Stimulated activated CD4-positive, alpha-beta T cell treated with anti-CD3 and anti-CD28 coated beads, TNF-alpha, amount 100 ng/mL, for 24 hours (primary cell): ENCODE measurements around the gene ELL.
"Not testable (repeated sequence)": the region's sequence is repeated elsewhere in the genome, so short reads cannot be mapped to it uniquely, and the experiment has no call there.

ENCODE experiments used
- DNase-seq, 3 experiments: peaks; one replicate each; pipeline ENCODE4 v3.0.0-alpha.2; 2020; ENCODE audit warnings: low read depth in 3 of 3

ELL gene

DNA sequence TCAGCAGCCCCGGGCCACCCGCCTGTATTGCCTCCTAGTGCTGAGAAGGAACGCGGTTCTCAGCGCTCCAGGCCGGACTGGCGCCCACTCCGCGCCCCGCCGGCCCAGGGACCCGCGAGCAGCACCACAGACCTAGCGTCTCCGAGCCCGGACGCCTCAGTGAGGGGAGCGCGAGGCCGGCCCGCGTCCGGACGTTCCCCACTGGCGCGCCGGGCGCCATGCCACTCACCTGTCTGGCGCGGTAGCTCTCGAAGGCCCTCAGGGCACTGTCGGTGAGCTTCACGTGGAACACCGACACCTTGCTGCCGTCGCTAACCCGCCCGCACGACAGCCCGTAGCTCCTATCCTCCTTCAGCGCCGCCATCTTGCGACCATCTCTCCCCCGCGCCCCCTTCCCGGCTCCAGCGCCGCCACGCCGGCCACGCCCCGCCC is at the start of gene ELL:
ELL (minus strand) TSS at position 379 of the 432 bp plus-strand sequence; CDS start at position 364, 15 bp downstream.
- no peak for DNase-seq

DNA sequence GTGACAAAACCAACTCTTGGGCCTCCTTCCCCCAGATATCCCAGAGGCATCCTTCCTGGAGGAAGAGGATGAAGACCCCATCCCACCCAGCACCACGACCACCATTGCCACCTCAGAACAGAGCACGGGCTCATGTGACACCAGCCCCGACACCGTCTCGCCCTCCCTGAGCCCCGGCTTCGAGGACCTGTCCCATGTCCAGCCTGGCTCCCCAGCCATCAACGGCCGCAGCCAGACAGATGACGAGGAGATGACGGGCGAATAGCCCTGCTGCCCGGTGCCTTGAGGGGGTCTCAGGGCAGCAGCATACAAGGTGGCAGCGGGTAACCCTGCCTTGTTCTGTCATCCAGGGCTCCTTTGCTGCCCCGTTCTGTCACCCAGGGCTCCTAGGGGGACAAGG is 46.5 kb upstream of the ELL start:
- no peak for DNase-seq

DNA sequence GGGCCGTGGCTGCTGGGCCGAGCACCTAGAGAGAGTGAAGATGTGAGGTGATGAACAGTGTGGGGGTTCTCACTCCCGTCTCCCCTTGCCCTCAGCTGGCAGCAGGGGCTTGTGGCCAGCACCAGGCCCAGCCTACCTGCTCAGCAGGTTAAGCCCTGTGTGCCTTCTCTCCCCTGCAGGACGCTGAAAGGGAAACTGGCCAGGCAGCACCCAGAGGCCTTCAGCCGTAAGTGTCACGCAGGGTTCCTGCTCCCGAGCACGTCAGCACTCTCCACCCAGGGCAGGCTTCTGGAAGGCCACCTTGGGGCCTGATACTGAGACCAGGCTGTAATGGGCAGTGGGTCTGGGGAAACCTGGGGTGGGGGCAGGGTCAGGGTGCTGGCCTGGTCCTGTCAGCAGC is 45.1 kb upstream of the ELL start:
- no peak for DNase-seq

DNA sequence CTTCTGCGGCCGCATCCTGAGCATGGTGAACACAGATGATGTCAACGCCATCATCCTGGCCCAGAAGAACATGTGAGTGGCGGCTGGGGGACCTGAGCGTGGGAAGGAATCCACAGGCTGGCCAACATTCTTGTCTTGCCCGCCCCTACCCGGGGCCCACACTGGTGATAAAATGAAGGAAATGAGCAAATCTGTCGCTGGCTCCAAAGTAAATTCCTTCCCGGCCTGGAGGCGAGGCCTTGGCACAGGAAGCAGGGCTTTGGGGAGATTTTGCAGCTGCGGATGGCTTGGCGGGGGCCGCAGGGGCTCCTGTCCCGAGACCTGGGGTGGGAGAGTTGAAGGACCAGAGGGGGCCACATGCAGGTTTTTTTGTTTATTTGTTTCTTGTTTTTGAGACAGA is 40.2 kb upstream of the ELL start:
- no peak for DNase-seq

DNA sequence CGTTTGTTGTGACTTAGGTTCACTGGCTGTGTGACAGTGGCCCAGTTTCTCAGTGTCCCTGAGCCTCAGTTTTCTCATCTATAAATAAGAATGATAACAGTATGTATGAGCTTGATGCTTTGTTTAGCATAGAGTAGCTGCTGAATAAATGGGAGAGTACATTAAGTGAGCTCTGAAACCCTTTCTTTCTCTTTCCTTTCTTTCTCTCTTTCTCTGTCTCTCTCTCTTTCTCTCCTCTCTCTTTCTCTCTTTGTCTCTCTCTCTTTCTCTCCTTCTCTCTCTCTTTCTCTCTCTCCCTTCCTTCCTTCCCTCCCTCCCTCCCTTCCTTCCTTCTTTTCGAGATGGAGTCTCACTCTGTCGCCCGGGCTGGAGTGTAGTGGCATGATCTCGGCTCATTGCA is 37.8 kb upstream of the ELL start:
- no peak for DNase-seq

DNA sequence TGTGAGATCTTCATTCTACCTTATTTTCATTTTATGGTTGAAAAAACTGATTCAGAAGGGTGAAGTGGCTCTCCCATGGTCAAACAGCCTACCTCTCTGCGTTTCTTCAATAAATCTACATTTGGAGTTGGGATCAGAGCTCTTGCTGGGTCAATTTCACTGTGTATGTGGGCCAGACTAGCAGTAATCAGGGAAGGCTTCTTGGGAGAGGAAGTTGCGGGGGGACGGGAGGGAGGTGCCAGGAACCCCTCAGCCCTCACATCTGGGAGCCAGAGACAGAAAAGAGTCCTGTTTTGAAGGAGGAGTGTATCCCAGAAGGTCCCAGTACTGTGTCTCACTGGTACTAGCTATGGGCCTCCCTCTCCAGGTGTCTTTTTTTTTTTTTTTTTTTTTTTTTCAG is 36.7 kb upstream of the ELL start:
- DNase-seq, result no peak

DNA sequence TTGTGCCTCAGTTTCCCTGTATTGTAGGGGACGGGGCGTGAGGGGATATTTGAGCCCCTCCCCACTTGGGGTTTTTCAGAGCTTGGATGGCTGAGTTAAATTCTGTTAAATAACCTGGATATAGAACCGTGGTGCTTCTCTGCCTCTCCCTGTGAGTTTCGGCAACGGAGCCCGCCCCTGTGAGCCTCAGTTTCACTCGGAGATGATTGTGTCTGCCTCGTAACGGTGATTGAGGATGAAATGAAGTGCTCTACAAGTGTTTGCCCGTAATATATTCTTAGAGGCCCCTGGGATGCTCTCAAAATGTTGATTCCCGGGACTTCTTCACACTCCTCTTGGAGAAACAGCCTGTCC is 36.3 kb upstream of the ELL start:
- DNase-seq, result no peak

DNA sequence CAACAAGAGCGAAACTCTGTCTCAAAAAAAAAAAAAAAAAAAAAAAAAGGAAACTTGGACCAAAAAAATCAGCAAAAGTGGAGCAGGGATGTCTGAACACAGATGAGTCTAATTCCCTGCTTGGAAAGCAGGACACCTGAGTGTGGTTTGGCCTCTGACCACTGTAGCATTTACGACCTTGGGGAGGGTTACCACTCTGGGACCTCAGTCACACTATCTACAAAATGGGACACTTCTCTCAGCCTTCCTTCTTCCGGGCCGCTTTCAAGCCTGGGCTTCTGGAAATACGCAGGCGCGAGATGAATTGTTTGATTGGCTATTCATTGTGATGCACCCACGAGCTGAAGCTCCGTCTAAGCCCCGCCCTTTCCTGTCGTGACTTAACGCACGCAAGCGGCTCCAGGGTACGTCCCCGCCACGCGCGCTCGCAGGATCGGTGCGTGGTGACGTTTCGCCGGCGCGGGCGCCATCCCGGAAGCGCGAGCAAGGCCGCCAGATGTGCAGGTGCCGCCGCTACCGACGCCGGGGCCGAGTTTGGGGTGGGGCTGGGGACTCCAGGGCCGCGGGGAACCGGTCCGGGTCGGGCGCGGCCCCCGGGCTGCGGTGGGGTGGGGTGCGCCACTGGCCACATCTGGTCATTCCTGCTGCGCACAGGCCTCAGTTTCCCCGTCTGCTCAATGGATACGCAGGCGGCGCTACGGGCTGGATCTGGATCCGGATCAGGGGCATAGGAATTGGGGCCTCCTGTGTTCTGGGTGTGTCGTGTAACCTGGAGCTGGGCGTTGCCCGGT is 35.7 kb upstream of the ELL start, which contains the start of gene KXD1:
KXD1 (plus strand) TSS at position 460 of the 791 bp plus-strand sequence. CDS start 4,187 bp downstream, outside the sequence.
- DNase-seq, result peak; percentile 97 to 98 (median 98)

DNA sequence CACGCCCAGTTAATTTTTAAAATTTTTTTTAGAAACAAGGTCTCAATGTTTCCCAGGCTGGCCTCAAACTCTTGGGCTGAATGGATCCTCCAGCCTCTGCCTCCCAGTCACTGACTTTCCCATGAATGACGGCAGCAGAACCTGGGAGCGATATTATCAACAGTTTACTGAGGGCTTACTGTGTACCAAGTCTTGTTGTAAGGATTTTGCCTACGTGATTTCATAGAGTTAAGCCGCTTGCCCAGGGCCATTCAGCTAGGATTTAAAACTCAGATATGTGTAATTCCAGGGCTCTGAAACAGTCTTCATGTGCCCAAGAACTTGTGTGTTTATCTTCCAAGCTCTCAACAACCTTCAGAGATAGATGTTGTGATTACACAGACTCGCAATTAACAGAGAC is 29.8 kb upstream of the ELL start:
- DNase-seq, result no peak

DNA sequence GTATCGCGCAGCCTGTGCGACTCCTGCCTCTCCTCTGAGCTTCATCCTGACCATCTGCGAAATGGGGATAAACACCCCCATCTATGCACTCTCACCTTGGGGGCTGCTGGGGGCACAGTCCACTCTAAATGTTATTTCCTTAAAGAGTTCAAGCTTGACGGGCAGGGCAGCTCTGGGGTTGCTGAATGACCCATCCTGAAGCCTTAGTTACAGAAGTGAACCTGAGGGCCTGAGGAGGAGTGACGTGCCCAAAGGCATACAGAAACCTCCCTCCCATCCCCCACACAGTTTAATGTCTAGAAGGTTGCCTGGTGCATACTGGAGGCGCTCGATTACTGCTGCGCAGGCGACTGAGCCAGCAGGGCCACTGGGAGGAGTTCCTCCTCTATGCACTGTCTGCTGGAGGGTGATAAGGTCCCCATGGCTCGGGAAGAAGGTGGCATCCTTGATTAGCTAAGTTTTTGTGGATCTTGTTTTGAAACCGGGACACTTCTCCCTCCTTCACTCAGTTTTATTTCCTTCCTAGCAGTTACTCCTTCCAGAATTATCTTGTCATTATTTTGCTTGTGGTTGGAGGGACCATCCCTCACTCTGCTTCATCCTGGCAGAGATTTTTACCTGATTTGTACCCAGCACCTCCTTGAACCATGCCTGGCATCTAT is 22.1 kb upstream of the ELL start:
- peak; percentile 51 to 69 (median 65) for DNase-seq

DNA sequence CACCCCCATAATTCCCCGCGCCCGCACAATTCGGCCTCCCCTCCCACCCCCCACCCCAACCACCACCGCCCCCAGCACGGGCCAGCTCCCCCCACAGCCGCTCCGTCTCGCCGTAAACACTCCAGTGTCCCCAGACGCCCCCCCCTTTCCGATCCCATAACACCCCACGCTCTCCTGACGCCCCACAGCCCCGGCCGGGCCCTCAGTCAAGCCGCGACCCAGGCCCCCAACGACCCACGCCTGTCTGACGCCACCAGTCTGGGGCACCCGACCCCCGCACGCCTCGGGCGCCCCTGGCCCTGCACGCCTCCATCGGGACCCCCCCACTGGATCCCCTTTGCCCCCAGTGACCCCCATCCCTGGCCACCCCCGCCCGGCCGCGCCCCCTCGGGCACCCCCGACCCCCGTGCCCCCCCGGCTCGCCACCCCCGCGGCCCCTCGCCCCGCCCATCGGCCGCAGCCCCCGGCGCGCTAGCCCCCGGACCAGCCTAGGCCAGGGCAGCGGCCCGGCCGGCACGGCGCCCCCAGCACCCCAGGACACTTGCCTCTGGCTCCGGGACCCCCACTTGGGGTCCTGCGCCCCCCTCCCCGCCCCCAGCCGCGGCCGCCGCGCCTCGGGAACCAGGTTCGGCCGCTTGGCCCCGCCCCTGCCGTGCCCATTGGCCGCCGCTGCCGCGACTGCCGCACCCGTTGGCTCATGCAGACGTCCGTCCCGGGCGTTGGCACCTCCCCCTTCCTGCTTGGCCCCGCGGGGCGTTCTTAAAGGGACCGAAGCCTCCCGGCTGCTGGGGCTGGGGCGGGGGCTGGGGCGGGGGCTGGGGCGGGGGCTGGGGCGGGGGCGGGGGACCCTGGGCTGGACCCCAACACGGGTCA is 21.3 kb upstream of the ELL start, which contains the start of gene FKBP8:
FKBP8 (minus strand) TSS at position 633 of the 873 bp plus-strand sequence. CDS start 1,603 bp downstream, outside the sequence.
- DNase-seq, result peak; percentile 89 to 96 (median 91)

DNA sequence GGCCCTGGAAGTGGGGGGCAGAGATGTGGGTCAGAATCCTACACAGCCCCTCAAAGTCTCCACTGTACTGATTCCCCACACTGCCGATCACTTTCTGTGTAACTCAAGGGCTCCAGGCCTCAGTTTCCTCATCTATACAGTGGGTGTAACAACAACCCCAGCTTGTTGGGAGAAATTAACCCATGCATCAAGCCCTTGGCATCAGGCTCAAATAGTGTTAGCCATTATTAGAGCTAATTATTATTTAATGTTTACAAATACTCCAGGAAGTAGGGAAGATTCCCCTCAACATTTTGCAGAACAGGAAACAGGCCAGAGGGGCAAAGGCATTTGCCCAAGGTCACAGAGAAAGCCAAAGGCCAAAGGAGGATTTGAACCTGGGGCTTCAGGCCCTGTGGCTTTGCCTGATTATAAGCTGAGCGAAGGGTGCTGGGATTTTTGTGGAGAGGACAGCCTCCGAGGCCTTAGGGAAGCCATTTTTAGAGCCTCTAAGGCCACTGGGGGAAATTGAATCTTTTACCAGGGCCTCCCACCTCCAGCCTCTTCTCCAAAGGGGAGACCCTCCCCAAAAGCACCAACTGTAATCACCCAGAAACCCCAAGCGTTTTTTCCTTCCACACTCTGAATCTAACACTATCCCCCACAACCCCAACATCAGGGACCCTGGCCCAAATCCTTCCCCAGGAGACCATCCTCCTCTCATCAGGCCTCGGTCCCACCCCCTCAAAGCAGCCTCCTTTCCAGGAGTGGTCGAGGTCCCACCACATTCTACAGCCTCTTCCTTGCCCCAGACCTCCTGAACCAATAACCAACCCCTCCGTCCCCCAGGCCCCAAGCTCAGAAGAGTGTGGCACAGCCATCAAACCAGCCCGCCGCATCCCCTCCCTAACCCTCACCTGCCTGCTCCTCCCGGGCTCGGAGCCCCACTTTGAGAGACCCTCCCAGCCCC is 20.4 kb upstream of the ELL start:
- DNase-seq, result no peak

DNA sequence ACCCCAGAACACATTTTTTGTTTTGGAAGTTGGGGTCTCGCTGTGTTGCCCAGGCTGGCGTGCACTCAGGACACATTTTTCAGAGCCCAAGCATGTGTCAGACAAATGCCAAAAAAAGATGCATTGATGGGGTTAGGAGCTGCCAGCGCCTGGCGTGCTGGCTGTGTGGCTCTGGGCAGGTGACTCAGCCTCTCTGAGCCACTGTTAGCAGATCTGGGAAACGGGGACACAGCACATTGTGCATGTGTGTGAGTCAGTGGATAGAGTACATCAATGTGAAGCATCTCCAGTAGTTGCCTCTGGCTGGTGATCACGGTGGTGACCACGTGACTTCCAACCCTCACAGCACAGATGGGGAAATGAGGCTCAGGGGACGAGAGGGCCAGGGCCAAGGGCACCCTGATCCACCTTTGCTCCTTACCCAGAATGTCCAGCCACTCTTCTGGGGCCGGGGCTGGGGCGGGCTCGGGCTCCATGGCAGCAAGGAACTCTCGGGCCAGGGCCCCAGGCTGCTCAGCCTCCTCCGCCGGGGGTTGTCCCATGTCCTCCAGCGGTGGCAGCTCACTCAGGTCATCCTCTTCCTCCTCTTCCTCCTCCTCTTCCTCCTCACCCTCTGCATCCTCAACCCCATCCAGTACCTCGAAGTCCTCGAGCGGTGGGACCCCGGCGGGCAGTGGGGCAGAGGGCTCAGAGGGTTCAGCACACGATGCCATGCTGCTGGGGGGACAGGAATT is 19.6 kb upstream of the ELL start:
- DNase-seq, result peak in 1 of 3 experiments; percentile 12

DNA sequence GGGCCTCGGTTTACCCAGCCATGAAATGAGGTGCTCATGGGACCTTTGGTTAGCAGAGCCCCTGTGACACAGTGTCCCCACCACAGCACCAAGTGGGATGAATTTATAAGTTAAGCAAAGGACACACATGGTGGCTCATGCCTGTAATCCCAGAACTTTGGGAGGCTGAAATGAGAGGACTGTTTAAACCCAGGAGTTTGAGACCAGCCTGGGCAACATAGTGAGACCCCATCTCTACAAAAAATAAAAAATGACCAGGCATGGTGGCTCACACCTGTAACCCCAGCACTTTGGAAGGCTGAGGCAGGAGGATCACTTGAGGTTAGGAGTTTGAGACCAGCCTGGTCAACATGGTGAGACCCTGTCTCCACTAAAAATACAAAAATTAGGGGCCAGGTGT is 18.3 kb upstream of the ELL start:
- not testable (repeated sequence) for DNase-seq

DNA sequence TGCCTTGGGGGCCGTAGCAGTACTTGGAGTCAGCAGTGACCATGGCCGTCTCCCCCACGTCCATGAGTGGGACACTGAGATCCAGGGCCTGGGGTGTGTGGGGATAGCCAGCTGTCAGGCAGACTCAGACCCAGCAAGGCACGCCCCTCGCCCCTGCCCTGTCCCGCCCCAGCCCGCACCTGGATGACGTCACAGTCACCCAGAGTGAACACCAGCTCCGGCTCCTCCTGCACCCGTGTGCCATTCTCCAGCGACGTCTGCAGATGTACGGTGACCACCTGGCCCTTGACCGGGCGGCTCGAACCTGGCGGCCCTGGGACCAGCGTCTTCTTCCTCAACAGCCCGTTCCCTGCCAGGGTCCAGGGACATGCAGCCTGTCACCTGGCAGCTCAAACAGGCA is 17.5 kb upstream of the ELL start:
- DNase-seq, result no peak

DNA sequence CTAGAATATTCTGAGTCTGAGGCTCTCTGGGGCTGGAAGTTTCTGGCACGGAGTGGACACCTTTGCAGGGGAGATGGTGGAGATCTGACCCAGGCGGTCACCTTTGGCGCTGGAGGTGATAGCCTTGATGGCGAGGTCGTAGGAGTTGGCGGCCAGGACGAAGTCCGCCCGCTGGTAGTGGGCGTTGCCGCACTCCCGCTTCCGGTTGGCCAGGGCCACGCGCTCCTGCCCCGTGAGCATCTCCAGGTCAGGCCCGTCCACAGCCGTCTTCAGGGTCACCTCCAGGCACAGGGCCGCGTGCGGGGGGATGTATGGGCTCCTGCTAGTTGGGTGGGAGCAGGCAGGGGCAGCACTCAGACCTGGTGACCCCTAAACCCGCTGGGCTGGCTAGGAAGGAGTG is 16.2 kb upstream of the ELL start:
- DNase-seq, result no peak

DNA sequence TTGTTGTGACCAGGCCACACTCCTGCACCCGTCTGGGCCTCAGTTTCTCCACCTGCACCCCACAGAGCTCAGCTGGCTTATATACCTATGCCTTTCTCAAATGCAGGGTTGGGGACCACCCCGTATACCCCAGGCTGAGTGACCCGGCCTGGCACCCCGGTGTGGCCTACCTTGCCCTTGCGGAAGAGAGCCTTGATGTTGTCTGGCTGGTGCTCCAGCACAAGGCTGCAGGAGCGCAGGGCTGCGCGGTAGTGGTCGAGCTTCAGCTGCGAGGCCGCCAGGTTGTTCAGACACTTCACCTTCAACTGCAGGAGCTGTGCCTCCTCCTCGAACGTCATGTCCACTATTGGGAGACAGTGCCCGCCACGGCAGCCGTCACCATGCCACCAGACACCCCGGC is 15.6 kb upstream of the ELL start:
- no peak for DNase-seq

DNA sequence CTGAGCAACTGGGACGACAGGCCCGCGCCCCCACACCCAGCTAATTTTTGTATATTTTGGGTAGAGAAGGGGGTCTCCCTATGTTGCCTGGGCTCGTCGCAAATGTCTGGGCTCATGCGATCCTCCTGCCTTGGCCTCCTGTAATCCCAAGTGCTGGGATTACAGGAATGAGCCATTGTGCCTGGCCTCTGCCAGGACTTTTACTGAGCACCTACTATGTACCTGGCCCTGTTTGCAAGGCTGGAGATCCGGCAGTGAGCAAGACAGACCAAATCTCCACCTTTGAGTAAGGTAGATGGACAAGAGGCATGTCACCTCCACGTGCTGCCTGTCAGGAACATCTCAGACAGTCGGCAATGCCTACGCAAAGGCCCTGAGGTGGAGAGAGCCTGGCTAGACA is 14.6 kb upstream of the ELL start:
- no peak for DNase-seq

DNA sequence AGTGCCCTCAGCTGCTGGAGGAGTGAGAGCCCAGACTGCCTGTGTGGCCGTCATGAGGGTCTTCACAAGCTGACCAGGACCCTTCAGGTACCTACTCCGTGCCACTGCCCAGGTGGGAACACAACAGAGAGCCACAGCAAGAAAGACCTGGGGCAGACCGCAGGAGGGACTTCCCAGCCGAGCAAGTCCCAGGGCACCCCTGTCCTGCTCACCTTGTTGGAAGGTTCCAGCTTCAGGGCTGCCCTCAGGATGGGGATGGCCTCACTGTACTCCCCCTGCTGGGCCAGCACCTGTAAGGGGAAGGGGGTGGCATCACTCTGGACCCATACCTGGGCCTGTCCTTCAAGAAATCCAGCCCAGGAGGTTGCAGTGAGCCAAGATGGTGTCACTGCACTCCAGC is 11.2 kb upstream of the ELL start:
- no peak for DNase-seq

DNA sequence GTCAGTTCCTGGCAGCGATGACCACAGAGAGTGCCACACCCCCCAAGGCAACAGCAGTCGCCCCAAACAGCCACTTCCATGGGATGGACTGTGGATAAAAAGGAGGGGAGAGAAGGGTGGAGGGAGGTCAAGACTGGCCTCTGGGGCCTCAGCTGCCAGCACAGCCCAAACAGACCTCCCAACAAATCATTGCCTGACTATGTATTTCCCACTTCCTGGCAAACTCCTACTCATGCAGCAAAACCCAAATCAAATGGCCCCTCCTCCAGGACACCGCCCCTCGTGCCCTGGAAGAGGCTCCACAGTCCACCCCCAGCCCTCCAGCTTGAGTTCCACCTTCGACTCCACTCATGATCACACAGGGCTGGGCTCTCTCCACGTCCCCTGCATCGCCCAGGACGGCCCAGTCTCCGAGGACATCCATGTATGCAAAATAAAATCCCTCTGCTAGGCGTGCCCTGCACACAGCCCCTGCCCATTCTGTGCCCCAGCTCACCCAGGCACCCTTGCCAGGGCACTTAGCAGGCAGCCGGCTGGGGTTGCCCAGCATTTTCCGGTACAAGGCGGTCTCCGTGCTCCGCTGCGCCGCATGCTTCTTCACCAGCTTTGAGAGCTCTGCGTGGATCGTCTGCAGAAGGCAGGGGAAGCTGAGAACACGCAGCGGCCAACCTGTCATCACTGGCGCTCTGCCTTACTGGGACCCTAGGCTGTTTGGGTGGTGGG is 10.5 kb upstream of the ELL start:
- no peak for DNase-seq
